Measurements from ENCODE around the gene XYLB.

Gene XYLB

GRCh38 chr3:38308456-38308855 is 38.1 kb upstream of the XYLB start:
- no peak for TF ChIP-seq YY1 (IDR thresholded peaks at IDR 0.05; ENCODE audit: low read depth)
- no peak for TF ChIP-seq USF1 (IDR thresholded peaks at IDR 0.05)
- TF ChIP-seq EP300 (IDR thresholded peaks at IDR 0.05; ENCODE audit: borderline replicate concordance): no peak
- TF ChIP-seq MAX (IDR thresholded peaks at IDR 0.05): no peak
- TF ChIP-seq ZBTB7A (IDR thresholded peaks at IDR 0.05; ENCODE audit: low read depth): no peak
- no peak for TF ChIP-seq FOXM1 (IDR thresholded peaks at IDR 0.05; ENCODE audit: borderline replicate concordance, low read depth)
- TF ChIP-seq REST (IDR thresholded peaks at IDR 0.05; ENCODE audit: low read depth): no peak

GRCh38 chr3:38311476-38311875 is 35.1 kb upstream of the XYLB start:
- TF ChIP-seq RAD21 (IDR thresholded peaks at IDR 0.05; ENCODE audit: low read depth) (no peak), EGR1 (IDR thresholded peaks at IDR 0.05) (no peak), REST (IDR thresholded peaks at IDR 0.05; ENCODE audit: low read depth) (no peak), CEBPB (IDR thresholded peaks at IDR 0.05) (no peak), NFIC (IDR thresholded peaks at IDR 0.05) (no peak), TCF12 (IDR thresholded peaks at IDR 0.05; ENCODE audit: low read depth) (no peak)

- TF ChIP-seq EP300 (IDR thresholded peaks at IDR 0.05; ENCODE audit: borderline replicate concordance) (no peak), TCF12 (IDR thresholded peaks at IDR 0.05; ENCODE audit: low read depth) (no peak), RAD21 (IDR thresholded peaks at IDR 0.05; ENCODE audit: low read depth) (no peak), NFIC (IDR thresholded peaks at IDR 0.05) (no peak), TEAD4 (IDR thresholded peaks at IDR 0.05) (no peak), CREB1 (IDR thresholded peaks at IDR 0.05; ENCODE audit: low read depth) (no peak), FOXM1 (IDR thresholded peaks at IDR 0.05; ENCODE audit: borderline replicate concordance, low read depth) (no peak), MAX (IDR thresholded peaks at IDR 0.05) (no peak), EGR1 (IDR thresholded peaks at IDR 0.05) (no peak)
Observed at GRCh38 chr3:38311941-38312340, 34.6 kb upstream of the XYLB start.

- no peak for TF ChIP-seq TCF12 (IDR thresholded peaks at IDR 0.05; ENCODE audit: low read depth)
- no peak for TF ChIP-seq REST (IDR thresholded peaks at IDR 0.05; ENCODE audit: low read depth)
- TF ChIP-seq YY1 (IDR thresholded peaks at IDR 0.05; ENCODE audit: low read depth): no peak
- TF ChIP-seq EGR1 (IDR thresholded peaks at IDR 0.05): no peak
- TF ChIP-seq ZBTB7A (IDR thresholded peaks at IDR 0.05; ENCODE audit: low read depth): no peak
Observed at GRCh38 chr3:38312356-38312755, 34.2 kb upstream of the XYLB start.

GRCh38 chr3:38313263-38313662 is 33.3 kb upstream of the XYLB start:
- TF ChIP-seq ZBTB7A (IDR thresholded peaks at IDR 0.05; ENCODE audit: low read depth): no peak

- no peak for TF ChIP-seq REST (IDR thresholded peaks at IDR 0.05; ENCODE audit: low read depth)
- no peak for TF ChIP-seq CEBPB (IDR thresholded peaks at IDR 0.05)
- no peak for TF ChIP-seq FOXM1 (IDR thresholded peaks at IDR 0.05; ENCODE audit: borderline replicate concordance, low read depth)
- no peak for TF ChIP-seq MAX (IDR thresholded peaks at IDR 0.05)
- no peak for TF ChIP-seq TEAD4 (IDR thresholded peaks at IDR 0.05)
- TF ChIP-seq RAD21 (IDR thresholded peaks at IDR 0.05; ENCODE audit: low read depth): no peak
- no peak for TF ChIP-seq NFIC (IDR thresholded peaks at IDR 0.05)
- no peak for TF ChIP-seq EP300 (IDR thresholded peaks at IDR 0.05; ENCODE audit: borderline replicate concordance)
- TF ChIP-seq EGR1 (IDR thresholded peaks at IDR 0.05): no peak
- TF ChIP-seq CREB1 (IDR thresholded peaks at IDR 0.05; ENCODE audit: low read depth): no peak
Observed at GRCh38 chr3:38313695-38314094, 32.9 kb upstream of the XYLB start.

All from Ishikawa (cell line).